B cell (primary cell): ENCODE measurements around the gene EIF4G1. TPM values are rescaled to one million over a fixed set of nuclear protein-coding genes. Genes with fewer than 3 reads are reported as not detected.
A peak's percentile ranks its signal among the peaks of the same experiment; 100 is the strongest.

Experiments used
- ATAC-seq: fragments of 200-7000 bp; cut with Tn5 transposase; one replicate; pipeline ENCODE4 v1.10.0; 2021; ENCODE audit warnings: low read depth, mild to moderate bottlenecking, moderate number of reproducible peaks, moderate library complexity
- CTCF ChIA-PET: fragments of 350-600 bp; sonication (Branson Sonifier 250); formaldehyde crosslinking; loops from one replicate; lab custom pipeline; 2021; ENCODE audit warnings: antibody characterized with exemption, inconsistent platforms; lab: Charles Lee
- POLR2A ChIA-PET: fragments of 350-600 bp; sonication (Branson Sonifier 250); formaldehyde crosslinking; loops from one replicate; lab custom pipeline; 2021; ENCODE audit warnings: antibody characterized with exemption; lab: Charles Lee
- DNase-seq: peaks from one replicate; pipeline ENCODE4 v3.0.0; 2013
- H2AFZ ChIP-seq: 2 replicates; pipeline ENCODE4 v1.6.1; 2012; ENCODE audit warnings: mild to moderate bottlenecking, low read depth, low read length; ENCODE audit not compliant: insufficient read depth, poor library complexity, severe bottlenecking
- H3K27ac ChIP-seq, 2 donors: 1 replicate in 1 of 2; 2 replicates in 1 of 2; pipeline ENCODE4 v1.5.1; 2012 to 2013; ENCODE audit warnings: low read length in 2 of 2, mild to moderate bottlenecking in 2 of 2, moderate library complexity in 1 of 2
- H3K27me3 ChIP-seq, 4 experiments: fragments of 200-600 bp in 1 of 4; sonication (generic) in 1 of 4; replicated peaks in 1 of 4; 1 replicate in 2 of 4; 2 replicates in 2 of 4; pipeline versions ENCODE4 v1.6.1 to v1.7.0; 2013 to 2016; ENCODE audit warnings: low read length in 3 of 4, mild to moderate bottlenecking in 2 of 4, mixed read lengths in 1 of 4, moderate library complexity in 1 of 4; ENCODE audit not compliant: insufficient read depth in 4 of 4, control insufficient read depth in 3 of 4; ENCODE audit errors: control extremely low read depth in 1 of 4
- H3K36me3 ChIP-seq, 2 experiments: replicated peaks in 1 of 2; 1 replicate in 1 of 2; 2 replicates in 1 of 2; pipeline versions ENCODE4 v1.6.1 to v1.7.1; 2013; ENCODE audit warnings: low read length in 1 of 2; ENCODE audit not compliant: insufficient read depth in 2 of 2, control insufficient read depth in 1 of 2; ENCODE audit errors: control extremely low read depth in 1 of 2, extremely low read depth in 1 of 2
- H3K4me1 ChIP-seq, 2 donors: fragments of 200-600 bp in 1 of 2; sonication (generic) in 1 of 2; 1 replicate in 1 of 2; 2 replicates in 1 of 2; pipeline versions ENCODE4 v1.5.1 to v1.6.1; 2013 to 2017; ENCODE audit warnings: low read length in 2 of 2; ENCODE audit not compliant: control insufficient read depth in 2 of 2, insufficient read depth in 2 of 2
- H3K4me2 ChIP-seq: replicated peaks from 2 replicates; pipeline ENCODE3; 2012; ENCODE audit warnings: mild to moderate bottlenecking, low read depth, low read length; ENCODE audit not compliant: poor library complexity, severe bottlenecking
- H3K4me3 ChIP-seq, 5 experiments: fragments of 200-600 bp in 1 of 5; sonication (generic) in 1 of 5; 1 replicate in 3 of 5; 2 replicates in 2 of 5; pipeline versions ENCODE4 v1.5.1 to v1.7.0; 2011 to 2016; ENCODE audit warnings: low read length in 4 of 5, mild to moderate bottlenecking in 4 of 5, low read depth in 2 of 5, control low read depth in 1 of 5, moderate library complexity in 1 of 5; ENCODE audit not compliant: insufficient read depth in 1 of 5; ENCODE audit errors: control extremely low read depth in 1 of 5, extremely low read depth in 1 of 5
- H3K79me2 ChIP-seq: fragments of 200-600 bp; sonication (generic); one replicate; pipeline ENCODE4 v1.6.0; 2016; ENCODE audit warnings: low read length; ENCODE audit not compliant: control insufficient read depth, insufficient read depth
- H3K9ac ChIP-seq: fragments of 200-600 bp; sonication (generic); 2 replicates; pipeline ENCODE4 v1.6.1; 2017; ENCODE audit warnings: mild to moderate bottlenecking, low read length, moderate library complexity
- H3K9me3 ChIP-seq, 3 donors: one replicate each; pipeline versions ENCODE4 v1.6.1 to v1.7.1; 2013; ENCODE audit warnings: low read length in 2 of 3; ENCODE audit not compliant: control insufficient read depth in 2 of 3, insufficient read depth in 1 of 3; ENCODE audit errors: control extremely low read depth in 1 of 3
- H4K20me1 ChIP-seq: 2 replicates; pipeline ENCODE4 v1.6.0; 2012; ENCODE audit warnings: mild to moderate bottlenecking, low read length; ENCODE audit not compliant: insufficient read depth, control insufficient read depth, poor library complexity, severe bottlenecking
- H3K27ac Mint-ChIP-seq: one replicate; pipeline ENCODE4 v1.8.0; 2021; ENCODE audit warnings: mixed read lengths
- H3K27me3 Mint-ChIP-seq: one replicate; pipeline ENCODE4 v1.8.0; 2021; ENCODE audit warnings: mixed read lengths
- H3K4me1 Mint-ChIP-seq: one replicate; pipeline ENCODE4 v1.8.0; 2021; ENCODE audit warnings: mixed read lengths
- H3K4me3 Mint-ChIP-seq: one replicate; pipeline ENCODE4 v1.8.0; 2021; ENCODE audit warnings: mixed read lengths
- H3K9me3 Mint-ChIP-seq: one replicate; pipeline ENCODE4 v1.8.0; 2022; ENCODE audit warnings: mixed read lengths; ENCODE audit not compliant: insufficient read depth
- CTCF ChIP-seq: fragments of 200-600 bp; IDR thresholded peaks from one replicate; pipeline ENCODE4 v1.8.0; 2022; ENCODE audit warnings: antibody characterized with exemption, mild to moderate bottlenecking
- EZH2 ChIP-seq: IDR thresholded peaks from 2 replicates; pipeline ENCODE4 v1.6.1; 2012; ENCODE audit warnings: borderline replicate concordance, low read depth, mild to moderate bottlenecking, moderate library complexity, low read length; ENCODE audit not compliant: insufficient read depth, poor library complexity, severe bottlenecking
- WGBS: methylation state at CpG from one replicate; pipeline ENCODE4 v1.1.5; 2013; ENCODE audit warnings: missing lambda C conversion rate; ENCODE audit not compliant: insufficient coverage; 5-methylcytosine and 5-hydroxymethylcytosine counted together
- intact Hi-C: fragments of 100-400 bp; cut with micrococcal nuclease; formaldehyde crosslinking; loops from one replicate; pipeline ENCODE4 v1.10.0; 2022
- polyA plus RNA-seq: library from polyadenylated mRNA; depleted of rRNA; stranded (reverse); fragments of >200 nt; gene quantifications from 2 replicates; pipeline ENCODE4 v1.2.3, GENCODE V29; 2012
- total RNA-seq, 2 donors: library from RNA; stranded (reverse); fragments of 120-200 nt in 1 of 2; gene quantifications; 1 replicate in 1 of 2; 2 replicates in 1 of 2; pipeline versions ENCODE4 v1.2.3 to v1.2.4, GENCODE V29; 2013 to 2022

The EIF4G1 gene
- total and polyA plus RNA-seq, 2 donors (not counting 1 experiment from before 2014, with no cell fraction given), result 65.8 to 160 TPM

- H2AFZ ChIP-seq, result peak overlapping the region; percentile 42
- H3K4me3 Mint-ChIP-seq, result no peak overlapping the region
- intact Hi-C loops, result no loop called here
- H3K79me2 ChIP-seq, result no peaks in the 10 kb centered on the region
- no peak for TF ChIP-seq CTCF
- TF ChIP-seq EZH2, result no peak
- H3K27me3 ChIP-seq, result peaks cover 0 to 73% (median 25%) of the 10 kb centered on the region in 4 experiments
- CTCF ChIA-PET, result interaction anchor here (1.6 kb wide), 1 partner anchor 9 kb away, joined by 5 read pairs; no protein-coding TSS in a partner anchor
- WGBS, result under 1% methylated on average over 47 of the region's 62 CpGs
- peak; percentile 37 for ATAC-seq
- peaks cover 64% of the 10 kb centered on the region for H3K27me3 Mint-ChIP-seq
- H3K9me3 Mint-ChIP-seq, result no peaks in the 10 kb centered on the region
- DNase-seq, result peak; percentile 44
- no peaks in the 10 kb centered on the region for H3K36me3 ChIP-seq
- no peak overlapping the region for H3K27ac Mint-ChIP-seq
- H3K9ac ChIP-seq, result peak overlapping the region; percentile 60
- H3K4me3 ChIP-seq, result peak overlapping the region in 3 of 5 experiments; percentile 27 to 48 (median 39)
- no peaks in the 10 kb centered on the region for H4K20me1 ChIP-seq
- peaks cover 0 to 5% (median 0%) of the 10 kb centered on the region in 3 donors for H3K9me3 ChIP-seq
- H3K27ac ChIP-seq, result no peak overlapping the region
- peaks cover 13 to 15% of the 10 kb centered on the region in 2 donors for H3K4me1 ChIP-seq
- peak overlapping the region; percentile 76 for H3K4me2 ChIP-seq
- POLR2A ChIA-PET, result no interaction called here
- peaks cover 18% of the 10 kb centered on the region for H3K4me1 Mint-ChIP-seq
Measured at GRCh38 chr3:184380185-184380626, 65.8 kb downstream of the EIF4G1 start.

GRCh38 chr3:184380627-184381260 lies 66.3 kb downstream of the EIF4G1 start:
- peak; percentile 46 for DNase-seq
- peaks cover 61% of the 10 kb centered on the region for H3K27me3 Mint-ChIP-seq
- no peak overlapping the region for H3K27ac Mint-ChIP-seq
- intact Hi-C loops, result no loop called here
- peaks cover 0 to 5% (median 0%) of the 10 kb centered on the region in 3 donors for H3K9me3 ChIP-seq
- peak overlapping the region; percentile 69 for H2AFZ ChIP-seq
- H3K4me1 Mint-ChIP-seq, result peaks cover 18% of the 10 kb centered on the region
- no peak overlapping the region for H3K27ac ChIP-seq
- no peaks in the 10 kb centered on the region for H3K79me2 ChIP-seq
- peaks cover 13 to 15% of the 10 kb centered on the region in 2 donors for H3K4me1 ChIP-seq
- no peaks in the 10 kb centered on the region for H3K36me3 ChIP-seq
- peak overlapping the region; percentile 60 for H3K9ac ChIP-seq
- H3K4me3 ChIP-seq, result peak overlapping the region in 4 of 5 experiments; percentile 26 to 48 (median 33)
- H3K4me3 Mint-ChIP-seq, result peak overlapping the region; percentile 79
- peak overlapping the region; percentile 76 for H3K4me2 ChIP-seq
- peaks cover 0 to 69% (median 25%) of the 10 kb centered on the region in 4 experiments for H3K27me3 ChIP-seq
- ATAC-seq, result peak; percentile 33
- TF ChIP-seq EZH2 (peak; percentile 86), CTCF (no peak)
- ChIA-PET POLR2A (no interaction called here), CTCF (interaction anchor here (1.0 to 1.6 kb wide), 2 partner anchors 9 to 38 kb away, joined by 3 to 5 read pairs; no protein-coding TSS in a partner anchor)
- H3K9me3 Mint-ChIP-seq, result no peaks in the 10 kb centered on the region
- H4K20me1 ChIP-seq, result no peaks in the 10 kb centered on the region
- WGBS, result 6% methylated on average over 39 of the region's 42 CpGs
